Heart left ventricle (tissue), 16 donors: ENCODE data around the gene ACACA. TPM values are rescaled to one million over a fixed set of nuclear protein-coding genes. Genes with fewer than 3 reads are reported as not detected.

Source experiments
- ATAC-seq, 4 donors: fragments of 200-7000 bp; cut with Tn5 transposase; one replicate each; pipeline ENCODE4 v1.9.1; 2020 to 2022; ENCODE audit warnings: moderate library complexity in 4 of 4, mild to moderate bottlenecking in 3 of 4, moderate number of reproducible peaks in 1 of 4
- DNase-seq, 5 donors: peaks; one replicate each; pipeline ENCODE4 v3.0.0-alpha.2; 2020
- H3K27ac ChIP-seq, 12 donors: fragments of 200-600 bp; sonication (generic) in 4 of 12; one replicate each; pipeline versions ENCODE4 v1.5.0 to v1.8.0; 2016 to 2022; ENCODE audit warnings: mild to moderate bottlenecking in 2 of 12
- H3K27me3 ChIP-seq, 9 donors: fragments of 200-600 bp; sonication (generic) in 2 of 9; one replicate each; pipeline versions ENCODE4 v1.5.1 to v1.8.0; 2016 to 2022; ENCODE audit warnings: mild to moderate bottlenecking in 3 of 9
- H3K36me3 ChIP-seq, 9 donors: fragments of 200-600 bp; sonication (generic) in 2 of 9; one replicate each; pipeline versions ENCODE4 v1.5.0 to v1.8.0; 2018 to 2022; ENCODE audit warnings: mild to moderate bottlenecking in 2 of 9
- H3K4me1 ChIP-seq, 12 donors: fragments of 200-600 bp; sonication (generic) in 4 of 12; one replicate each; pipeline versions ENCODE4 v1.5.0 to v1.8.0; 2016 to 2022; ENCODE audit warnings: mild to moderate bottlenecking in 3 of 12
- H3K4me3 ChIP-seq, 12 donors: fragments of 200-600 bp; sonication (generic) in 4 of 12; one replicate each; pipeline versions ENCODE4 v1.5.0 to v1.8.0; 2017 to 2022; ENCODE audit warnings: mild to moderate bottlenecking in 9 of 12, moderate library complexity in 4 of 12
- H3K9me3 ChIP-seq, 12 donors: fragments of 200-600 bp; sonication (generic) in 4 of 12; one replicate each; pipeline versions ENCODE4 v1.5.0 to v1.8.0; 2016 to 2022; ENCODE audit warnings: mild to moderate bottlenecking in 1 of 12
- POLR2A ChIP-seq, 2 donors: fragments of 450-650 bp; IDR thresholded peaks; one replicate each; pipeline ENCODE4 v1.6.1; 2017; ENCODE audit warnings: antibody characterized with exemption in 2 of 2, mild to moderate bottlenecking in 2 of 2, moderate library complexity in 2 of 2
- WGBS, 4 donors: extraction: QIAGEN DNeasy Blood & Tissue Kit in 2 of 4; methylation state at CpG; one replicate each; pipeline versions ENCODE4 v1.1.5 to v1.1.7; 2013 to 2018; 5-methylcytosine and 5-hydroxymethylcytosine counted together
- intact Hi-C, 10 donors: fragments of 100-400 bp; cut with DNase I; formaldehyde crosslinking; loops; one replicate each; pipeline versions ENCODE4 v1.11.1 to v1.14.2; 2022
- polyA plus RNA-seq, 2 donors: library from polyadenylated mRNA; stranded (reverse); fragments of 200-250 nt; gene quantifications; one replicate each; pipeline ENCODE4 v1.2.3, GENCODE V29; 2013
- total RNA-seq, 9 donors: library from RNA; depleted of rRNA in 2 of 9; stranded (reverse); fragments of >200 nt in 2 of 9; fragmentation: NEBNext Ultra II Directional in 3 of 9; extraction: Animal tissue kit (Norgen Biotek cat#: 25700) in 3 of 9; gene quantifications; one replicate each; pipeline versions ENCODE4 v1.1.0 to v1.2.4, GENCODE V29; 2016 to 2023
- TF ChIP-seq, protein P1 (sequence below), 12 donors: fragments of 200-600 bp; sonication (generic) in 4 of 12; IDR thresholded peaks; one replicate each; pipeline versions ENCODE4 v1.5.0 to v1.8.0; 2018 to 2022; ENCODE audit warnings: antibody characterized with exemption in 12 of 12, mild to moderate bottlenecking in 5 of 12
- donor health status: ischemic (EF 13 %, LVEDD 7.1; RV severe dilation, severe dysfunction).
- donor health status: healthy with polysubstance abuse.
- donor health status: DM: no; HTN: yes; CAD: no.
- donor health status: DM: no; HTN: no; CAD: no.
- donor health status: ischemic (EF 25% LVEDD 6.9; RV normal size, moderate dysfunction).
- donor health status: ischemic (EF 25% LVEDD 5.7; RV mildly dilated, moderate dysfunction).
- donor health status: healthy.
- donor health status: DM: yes; HTN: yes; CAD: no.
- donor health status: ischemic (EF 35%, LVEDD 5.7; RV mildly dilated, moderate dysfunction).
- donor health status: nonischemic (EF 11% LVEDD 7.7; RV severe dilation, severe dysfunction).
- donor health status: DM: yes; HTN: yes; CAD: no.
- donor health status: PGD.
- donor health status: ischemic (EF 29% LVEDD 5.4; RV normal size, mild dysfunction).
- donor health status: nonischemic (EF 23%, LVEDD 6.1; RV moderate dilation, normal function).

Gene ACACA
- total and polyA plus RNA-seq, 11 donors: 6.2 to 33.0 (median 15.8) TPM

DNA sequence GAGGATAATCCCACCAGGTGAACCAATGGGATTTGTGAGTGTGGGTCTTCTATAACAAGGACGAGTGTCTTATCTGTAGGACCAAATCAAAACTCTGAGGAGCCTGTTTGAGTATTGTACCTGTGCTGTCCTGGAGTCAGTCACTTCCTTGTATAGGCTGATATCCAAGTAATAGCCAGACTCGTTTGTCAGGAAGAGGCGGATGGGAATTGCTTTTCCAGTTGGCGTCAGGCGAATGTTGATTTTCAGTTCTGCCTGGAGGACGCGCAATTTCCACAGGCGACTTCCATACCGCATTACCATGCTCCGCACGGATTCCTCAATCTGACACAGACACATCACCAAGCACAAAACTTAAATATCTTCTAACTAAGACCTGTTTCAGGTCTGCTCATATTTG, 218.5 kb downstream of the ACACA start:
- 90 to 94% (median 92%) methylated on average over 11 of the region's 11 CpGs for WGBS, 4 donors
- Histone ChIP-seq H3K27ac (no peak overlapping the region), H3K4me1 (no peaks in the 10 kb centered on the region), H3K36me3 (peaks cover 0 to 73% (median 42%) of the 10 kb centered on the region in 9 donors), H3K9me3 (no peaks in the 10 kb centered on the region), H3K27me3 (no peaks in the 10 kb centered on the region), H3K4me3 (no peak overlapping the region)
- TF ChIP-seq POLR2A (IDR thresholded peaks at IDR 0.05): no peak
- TF ChIP-seq, protein P1, sequence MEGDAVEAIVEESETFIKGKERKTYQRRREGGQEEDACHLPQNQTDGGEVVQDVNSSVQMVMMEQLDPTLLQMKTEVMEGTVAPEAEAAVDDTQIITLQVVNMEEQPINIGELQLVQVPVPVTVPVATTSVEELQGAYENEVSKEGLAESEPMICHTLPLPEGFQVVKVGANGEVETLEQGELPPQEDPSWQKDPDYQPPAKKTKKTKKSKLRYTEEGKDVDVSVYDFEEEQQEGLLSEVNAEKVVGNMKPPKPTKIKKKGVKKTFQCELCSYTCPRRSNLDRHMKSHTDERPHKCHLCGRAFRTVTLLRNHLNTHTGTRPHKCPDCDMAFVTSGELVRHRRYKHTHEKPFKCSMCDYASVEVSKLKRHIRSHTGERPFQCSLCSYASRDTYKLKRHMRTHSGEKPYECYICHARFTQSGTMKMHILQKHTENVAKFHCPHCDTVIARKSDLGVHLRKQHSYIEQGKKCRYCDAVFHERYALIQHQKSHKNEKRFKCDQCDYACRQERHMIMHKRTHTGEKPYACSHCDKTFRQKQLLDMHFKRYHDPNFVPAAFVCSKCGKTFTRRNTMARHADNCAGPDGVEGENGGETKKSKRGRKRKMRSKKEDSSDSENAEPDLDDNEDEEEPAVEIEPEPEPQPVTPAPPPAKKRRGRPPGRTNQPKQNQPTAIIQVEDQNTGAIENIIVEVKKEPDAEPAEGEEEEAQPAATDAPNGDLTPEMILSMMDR (IDR thresholded peaks at IDR 0.05): no peak
- intact Hi-C loops: no loop called here
- DNase-seq: no peak
- ATAC-seq: no peak

DNA sequence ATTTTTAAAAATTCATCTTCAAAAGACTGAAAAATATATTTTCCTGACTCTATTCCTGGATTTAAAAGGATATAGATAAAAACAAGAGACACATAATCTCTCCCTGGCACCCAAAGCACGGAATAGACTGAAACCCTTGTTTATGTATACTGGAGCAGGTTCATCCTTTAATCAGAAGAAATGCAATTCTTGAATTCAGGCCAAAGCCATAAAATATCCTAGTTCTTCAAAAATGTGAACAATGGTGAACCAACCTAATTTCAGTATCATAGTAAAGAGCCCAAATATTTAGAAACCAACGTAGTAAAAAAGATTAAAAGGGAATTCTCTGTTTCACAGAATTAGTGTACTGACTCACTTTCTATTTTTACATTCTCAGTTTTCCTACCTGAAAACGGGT, 219.4 kb downstream of the ACACA start:
- Histone ChIP-seq H3K27me3 (no peaks in the 10 kb centered on the region), H3K4me3 (no peak overlapping the region), H3K27ac (no peak overlapping the region), H3K36me3 (peaks cover 0 to 65% (median 39%) of the 10 kb centered on the region in 9 donors), H3K9me3 (no peaks in the 10 kb centered on the region), H3K4me1 (no peaks in the 10 kb centered on the region)
- TF ChIP-seq, protein P1 (IDR thresholded peaks at IDR 0.05): no peak
- TF ChIP-seq POLR2A (IDR thresholded peaks at IDR 0.05): no peak
- intact Hi-C loops: no loop called here
- DNase-seq (no peak), ATAC-seq (no peak)
- 84 to 89% (median 86%) methylated on average over 3 of the region's 3 CpGs for WGBS, 4 donors

DNA sequence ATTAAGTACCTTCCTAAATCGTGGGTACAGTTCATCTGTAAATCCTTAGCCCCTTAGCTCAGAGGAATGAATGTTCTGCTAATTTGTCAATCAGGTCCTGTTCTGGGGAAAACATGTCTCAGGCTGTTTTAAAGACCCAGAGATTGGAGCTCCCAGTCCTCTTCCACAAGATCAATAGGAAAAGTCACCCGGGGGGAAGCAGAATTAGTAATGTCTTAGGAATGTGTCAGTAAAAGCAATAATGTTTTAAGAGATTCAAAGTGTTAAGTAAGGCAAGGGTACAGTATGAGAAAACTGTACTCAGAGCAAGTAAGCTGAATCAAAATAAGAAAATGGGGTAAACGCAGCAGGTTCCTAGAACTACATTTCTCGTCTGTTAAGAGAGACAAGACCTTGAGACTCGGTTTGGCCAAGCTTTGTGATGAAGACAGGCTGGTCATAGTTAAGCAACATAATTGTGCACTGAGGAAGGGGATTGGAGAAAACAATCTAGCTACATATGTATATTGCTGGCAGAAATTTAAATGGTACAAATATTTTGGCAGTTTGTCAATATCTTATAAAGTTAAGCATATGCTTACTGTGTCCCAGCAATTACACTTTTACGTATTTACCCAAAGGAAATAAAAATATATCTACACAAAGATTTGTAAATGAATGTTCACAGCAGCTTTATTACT, 223.7 kb downstream of the ACACA start:
- 81 to 84% (median 82%) methylated on average over 6 of the region's 6 CpGs for WGBS, 4 donors
- Histone ChIP-seq H3K9me3 (no peaks in the 10 kb centered on the region), H3K4me1 (no peaks in the 10 kb centered on the region), H3K36me3 (peaks cover 0 to 56% (median 21%) of the 10 kb centered on the region in 9 donors), H3K27me3 (no peaks in the 10 kb centered on the region), H3K27ac (no peak overlapping the region), H3K4me3 (no peak overlapping the region)
- intact Hi-C loops: no loop called here
- DNase-seq: no peak
- TF ChIP-seq, protein P1 (IDR thresholded peaks at IDR 0.05): no peak
- TF ChIP-seq POLR2A (IDR thresholded peaks at IDR 0.05): no peak
- ATAC-seq: no peak

DNA sequence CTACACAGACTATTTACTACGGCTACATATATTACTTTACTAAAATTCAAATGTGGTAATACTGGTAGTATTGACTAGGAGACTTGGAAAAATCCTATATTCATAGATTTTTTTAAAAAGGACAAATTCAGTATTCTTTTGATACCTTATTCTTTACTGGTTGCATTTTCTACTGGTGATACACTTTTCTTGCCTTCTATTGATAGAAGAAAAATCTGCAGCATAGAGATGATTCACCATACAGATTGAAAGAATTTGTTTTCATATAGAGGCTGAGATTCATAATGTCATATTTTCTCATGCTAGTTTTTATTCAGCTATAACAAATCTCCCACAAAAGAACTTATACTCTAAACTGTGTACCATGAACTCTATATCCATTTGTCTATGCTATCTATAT, 226.3 kb downstream of the ACACA start:
- H3K4me1 ChIP-seq: no peaks in the 10 kb centered on the region
- no peak for TF ChIP-seq POLR2A (IDR thresholded peaks at IDR 0.05)
- TF ChIP-seq, protein P1 (IDR thresholded peaks at IDR 0.05): no peak
- no peak overlapping the region for H3K27ac ChIP-seq
- DNase-seq: no peak
- peaks cover 0 to 57% (median 17%) of the 10 kb centered on the region in 9 donors for H3K36me3 ChIP-seq
- H3K4me3 ChIP-seq: no peak overlapping the region
- 98 to 100% (median 99%) methylated on average over 1 of the region's 1 CpG for WGBS, 4 donors
- no peaks in the 10 kb centered on the region for H3K27me3 ChIP-seq
- no peak for ATAC-seq
- no peaks in the 10 kb centered on the region for H3K9me3 ChIP-seq
- intact Hi-C loops: no loop called here
